Gastroesophageal sphincter (tissue), 4 donors: Measurements from ENCODE around the gene PAPPA2. TPM values are rescaled to one million over a fixed set of nuclear protein-coding genes. Genes with fewer than 3 reads are reported as not detected.

Experiments used
- ATAC-seq: fragments of 150-250 bp; one replicate; pipeline ENCODE4 v1.9.1; 2016; ENCODE audit warnings: mild to moderate bottlenecking, moderate library complexity
- H3K27ac ChIP-seq, 4 donors: fragments of 200-600 bp; sonication (generic) in 3 of 4; 1 replicate in 3 of 4; 2 replicates in 1 of 4; pipeline ENCODE4 v1.5.1; 2016 to 2019
- H3K27me3 ChIP-seq: fragments of 200-600 bp; sonication (generic); one replicate; pipeline ENCODE4 v1.5.1; 2019
- H3K36me3 ChIP-seq, 2 donors: fragments of 200-600 bp; sonication (generic); one replicate each; pipeline ENCODE4 v1.5.1; 2019; ENCODE audit warnings: control low read depth in 1 of 2
- H3K4me1 ChIP-seq, 3 donors: fragments of 200-600 bp; sonication (generic); 1 replicate in 2 of 3; 2 replicates in 1 of 3; pipeline ENCODE4 v1.5.1; 2016 to 2019; ENCODE audit warnings: control low read depth in 2 of 3
- H3K4me3 ChIP-seq, 2 donors: fragments of 200-600 bp; sonication (generic); one replicate each; pipeline ENCODE4 v1.5.1; 2019; ENCODE audit warnings: mild to moderate bottlenecking in 1 of 2, moderate library complexity in 1 of 2
- H3K9me3 ChIP-seq, 3 donors: fragments of 200-600 bp; sonication (generic); one replicate each; pipeline ENCODE4 v1.5.1; 2017 to 2019; ENCODE audit warnings: control low read depth in 2 of 3
- CTCF ChIP-seq, 4 experiments: fragments of 200-600 bp in 2 of 4; fragments of 450-650 bp in 2 of 4; sonication (generic) in 1 of 4; IDR thresholded peaks; one replicate each; pipeline ENCODE4 v1.5.1; 2017 to 2019; ENCODE audit warnings: antibody characterized with exemption in 4 of 4, mild to moderate bottlenecking in 2 of 4, moderate library complexity in 2 of 4
- EP300 ChIP-seq: sonication (generic); formaldehyde crosslinking; IDR thresholded peaks from one replicate; pipeline ENCODE4 v1.6.1; 2017; ENCODE audit warnings: antibody characterized with exemption, mild to moderate bottlenecking
- POLR2A ChIP-seq, 2 donors: fragments of 450-650 bp; IDR thresholded peaks; one replicate each; pipeline ENCODE4 v1.6.1; 2017; ENCODE audit warnings: antibody characterized with exemption in 2 of 2, mild to moderate bottlenecking in 2 of 2, moderate library complexity in 1 of 2
- POLR2AphosphoS5 ChIP-seq: sonication (generic); formaldehyde crosslinking; IDR thresholded peaks from one replicate; pipeline ENCODE4 v1.6.1; 2017; ENCODE audit warnings: antibody characterized with exemption
- WGBS, 2 donors: methylation state at CpG; one replicate each; pipeline ENCODE4 v1.1.5; 2018; ENCODE audit warnings: low coverage in 1 of 2; 5-methylcytosine and 5-hydroxymethylcytosine counted together
- total RNA-seq, 4 donors: library from RNA; depleted of rRNA; stranded (reverse); fragments of >200 nt; gene quantifications; one replicate each; pipeline ENCODE4 v1.1.0, GENCODE V29; 2016

PAPPA2 gene
- total RNA-seq, 4 donors from 2014 or later, result 0.10 to 0.54 (median 0.14) TPM

- 71 to 80% methylated on average over 2 of the region's 4 CpGs for WGBS, 2 donors
- H3K4me3 ChIP-seq, result no peak overlapping the region
These were observed 305.6 kb downstream of the PAPPA2 start for GRCh38 chr1:176768532-176768931.

GRCh38 chr1:176770066-176770465 lies 307.1 kb downstream of the PAPPA2 start:
- Histone ChIP-seq H3K36me3 (no peaks in the 10 kb centered on the region), H3K4me3 (no peak overlapping the region), H3K27me3 (peaks cover 4% of the 10 kb centered on the region), H3K9me3 (no peaks in the 10 kb centered on the region), H3K27ac (no peak overlapping the region), H3K4me1 (no peaks in the 10 kb centered on the region)
- ATAC-seq, result no peak
- 84 to 100% methylated on average over 2 of the region's 2 CpGs for WGBS, 2 donors
- TF ChIP-seq CTCF (IDR thresholded peaks at IDR 0.05) (no peak), EP300 (no peak), POLR2AphosphoS5 (no peak), POLR2A (IDR thresholded peaks at IDR 0.05) (no peak)

More at GRCh38 chr1:176768532-176768931, 305.6 kb downstream of the PAPPA2 start:
- H3K27me3 ChIP-seq, result peaks cover 4% of the 10 kb centered on the region
- H3K9me3 ChIP-seq, result no peaks in the 10 kb centered on the region
- ATAC-seq, result no peak
- H3K36me3 ChIP-seq, result no peaks in the 10 kb centered on the region
- no peaks in the 10 kb centered on the region for H3K4me1 ChIP-seq
- TF ChIP-seq EP300 (no peak), CTCF (IDR thresholded peaks at IDR 0.05) (no peak), POLR2AphosphoS5 (no peak), POLR2A (IDR thresholded peaks at IDR 0.05) (no peak)
- no peak overlapping the region for H3K27ac ChIP-seq

GRCh38 chr1:176773038-176773437 lies 310.1 kb downstream of the PAPPA2 start:
- TF ChIP-seq CTCF (IDR thresholded peaks at IDR 0.05) (no peak), POLR2AphosphoS5 (no peak), POLR2A (IDR thresholded peaks at IDR 0.05) (no peak), EP300 (no peak)
- Histone ChIP-seq H3K4me1 (no peaks in the 10 kb centered on the region), H3K9me3 (no peaks in the 10 kb centered on the region), H3K27ac (no peak overlapping the region), H3K27me3 (peaks cover 4% of the 10 kb centered on the region), H3K4me3 (no peak overlapping the region), H3K36me3 (no peaks in the 10 kb centered on the region)
- 17 to 29% methylated on average over 1 to 4 of the region's 4 CpGs for WGBS, 2 donors
- no peak for ATAC-seq

- Histone ChIP-seq H3K27ac (no peak overlapping the region), H3K9me3 (no peaks in the 10 kb centered on the region), H3K4me1 (no peaks in the 10 kb centered on the region), H3K36me3 (no peaks in the 10 kb centered on the region), H3K27me3 (peaks cover 4% of the 10 kb centered on the region), H3K4me3 (no peak overlapping the region)
- TF ChIP-seq POLR2A (IDR thresholded peaks at IDR 0.05), result no peak
- no peak for TF ChIP-seq POLR2AphosphoS5
- no peak for TF ChIP-seq EP300
- TF ChIP-seq CTCF (IDR thresholded peaks at IDR 0.05), result no peak
- 76 to 78% methylated on average over 4 of the region's 4 CpGs for WGBS, 2 donors
- ATAC-seq, result no peak
These were observed 311.2 kb downstream of the PAPPA2 start for GRCh38 chr1:176774224-176774623.

- no peaks in the 10 kb centered on the region for H3K36me3 ChIP-seq
- no peaks in the 10 kb centered on the region for H3K9me3 ChIP-seq
- no peak for ATAC-seq
- no peaks in the 10 kb centered on the region for H3K4me1 ChIP-seq
- no peak overlapping the region for H3K4me3 ChIP-seq
- no peak for TF ChIP-seq POLR2A (IDR thresholded peaks at IDR 0.05)
- TF ChIP-seq POLR2AphosphoS5, result no peak
- no peak for TF ChIP-seq EP300
- TF ChIP-seq CTCF (IDR thresholded peaks at IDR 0.05), result no peak
- no peak overlapping the region for H3K27ac ChIP-seq
- WGBS, 2 donors, result 60 to 68% methylated on average over 1 to 3 of the region's 3 CpGs
- H3K27me3 ChIP-seq, result no peaks in the 10 kb centered on the region
These were observed 312.4 kb downstream of the PAPPA2 start for GRCh38 chr1:176775378-176775777.
